GM23248 (cell line): Measurements from ENCODE around the gene SRPK3.

ENCODE experiments used
- EZH2 ChIP-seq: fragments of 200-600 bp; sonication (generic); IDR thresholded peaks from 2 replicates; pipeline ENCODE4 v1.6.1; 2018; ENCODE audit warnings: antibody characterized with exemption, mild to moderate bottlenecking; ENCODE audit not compliant: insufficient read depth, poor library complexity, severe bottlenecking
- EZH2phosphoT487 ChIP-seq: fragments of 200-600 bp; sonication (generic); IDR thresholded peaks from 2 replicates; pipeline ENCODE4 v1.6.1; 2018; ENCODE audit warnings: antibody characterized with exemption, moderate library complexity, mild to moderate bottlenecking, low read depth; ENCODE audit not compliant: insufficient read depth

GRCh38 chrX:153783378-153784013, 2.7 kb downstream of the SRPK3 start:
- TF ChIP-seq EZH2, result no peak
- no peak for TF ChIP-seq EZH2phosphoT487
